AG04449 (cell line): ENCODE measurements around the gene ACADVL.

ENCODE experiments used
- CTCF ChIA-PET: fragments of 350-600 bp; formaldehyde crosslinking; extraction: SDS; loops from one replicate; lab custom pipeline; 2021; ENCODE audit warnings: antibody characterized with exemption; lab: Yijun Ruan, JAX
- POLR2A ChIA-PET: fragments of 400-600, 350-600 bp; formaldehyde crosslinking; extraction: SDS; loops from one replicate; lab custom pipeline; 2020; ENCODE audit warnings: antibody characterized with exemption, inconsistent platforms; lab: Yijun Ruan, JAX
- DNase-seq: peaks from one replicate; pipeline ENCODE4 v3.0.0-alpha.2; 2010; ENCODE audit warnings: low read depth, low spot score
- H3K4me3 ChIP-seq: 2 replicates; pipeline ENCODE4 v1.5.1; 2011; ENCODE audit warnings: low read depth, mild to moderate bottlenecking, control low read depth, low read length
- CTCF ChIP-seq: IDR thresholded peaks from one replicate; pipeline ENCODE4 v1.5.1; 2011; ENCODE audit warnings: mild to moderate bottlenecking, moderate library complexity, low read length, control low read depth, inconsistent platforms; ENCODE audit not compliant: insufficient read depth; ENCODE audit errors: missing control alignments

ACADVL gene

GRCh38 chr17:7237761-7238419 lies 18.2 kb downstream of the ACADVL start:
- peak overlapping the region; percentile 84 for H3K4me3 ChIP-seq
- DNase-seq, result no peak
- ChIA-PET POLR2A (interaction anchor here (0.6 to 3.1 kb wide), 4 partner anchors 18 to 202 kb away, joined by 3 to 23 read pairs (median 3); partner anchors contain the start of genes ACADVL, DLG4 and SLC16A13), CTCF (interaction anchor here (1.0 kb wide), 1 partner anchor 59 kb away, joined by 3 read pairs; no protein-coding TSS in a partner anchor)
- TF ChIP-seq CTCF, result no peak

DNA sequence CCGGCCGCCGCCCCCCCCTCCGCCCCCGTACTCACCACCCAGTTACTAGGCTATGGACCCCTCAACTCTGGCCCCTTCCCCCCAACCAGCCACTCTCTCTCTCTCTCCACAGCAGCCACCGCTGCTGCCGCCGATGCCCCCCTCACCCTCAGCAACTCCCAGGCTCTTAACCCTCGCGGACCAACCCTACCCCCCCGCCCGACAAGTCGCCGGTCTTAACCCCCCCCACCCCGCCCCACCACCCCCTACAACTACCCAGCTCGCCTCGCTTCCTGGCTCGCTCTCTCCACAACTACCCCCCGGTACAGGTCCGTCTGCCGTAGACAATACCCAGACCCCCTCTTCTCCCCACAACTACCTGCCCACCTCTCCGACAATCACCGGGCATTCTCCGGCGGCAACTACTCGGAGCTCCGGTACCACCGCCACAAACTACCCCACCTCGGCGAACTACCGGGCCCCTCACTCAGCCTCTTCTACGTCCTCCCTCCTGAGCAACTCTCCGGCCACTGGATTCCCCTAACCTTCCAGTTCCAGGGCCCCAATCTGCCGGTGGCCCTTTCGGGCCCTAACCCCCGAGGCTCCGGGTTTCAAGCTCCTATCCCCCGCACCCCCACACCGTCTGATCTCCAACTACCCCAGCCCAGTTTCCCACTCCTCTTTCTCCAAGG lies 18.8 kb downstream of the ACADVL start:
- DNase-seq, result no peak
- no peak for TF ChIP-seq CTCF
- H3K4me3 ChIP-seq, result peak overlapping the region; percentile 84
- ChIA-PET CTCF (interaction anchor here (0.7 to 1.0 kb wide), 2 partner anchors 58 to 490 kb away, joined by 3 read pairs; no protein-coding TSS in a partner anchor), POLR2A (interaction anchor here (0.6 to 3.1 kb wide), 3 partner anchors 16 to 203 kb away, joined by 3 to 23 read pairs (median 4); partner anchors contain the start of genes ACADVL, DLG4 and SLC16A13)

DNA sequence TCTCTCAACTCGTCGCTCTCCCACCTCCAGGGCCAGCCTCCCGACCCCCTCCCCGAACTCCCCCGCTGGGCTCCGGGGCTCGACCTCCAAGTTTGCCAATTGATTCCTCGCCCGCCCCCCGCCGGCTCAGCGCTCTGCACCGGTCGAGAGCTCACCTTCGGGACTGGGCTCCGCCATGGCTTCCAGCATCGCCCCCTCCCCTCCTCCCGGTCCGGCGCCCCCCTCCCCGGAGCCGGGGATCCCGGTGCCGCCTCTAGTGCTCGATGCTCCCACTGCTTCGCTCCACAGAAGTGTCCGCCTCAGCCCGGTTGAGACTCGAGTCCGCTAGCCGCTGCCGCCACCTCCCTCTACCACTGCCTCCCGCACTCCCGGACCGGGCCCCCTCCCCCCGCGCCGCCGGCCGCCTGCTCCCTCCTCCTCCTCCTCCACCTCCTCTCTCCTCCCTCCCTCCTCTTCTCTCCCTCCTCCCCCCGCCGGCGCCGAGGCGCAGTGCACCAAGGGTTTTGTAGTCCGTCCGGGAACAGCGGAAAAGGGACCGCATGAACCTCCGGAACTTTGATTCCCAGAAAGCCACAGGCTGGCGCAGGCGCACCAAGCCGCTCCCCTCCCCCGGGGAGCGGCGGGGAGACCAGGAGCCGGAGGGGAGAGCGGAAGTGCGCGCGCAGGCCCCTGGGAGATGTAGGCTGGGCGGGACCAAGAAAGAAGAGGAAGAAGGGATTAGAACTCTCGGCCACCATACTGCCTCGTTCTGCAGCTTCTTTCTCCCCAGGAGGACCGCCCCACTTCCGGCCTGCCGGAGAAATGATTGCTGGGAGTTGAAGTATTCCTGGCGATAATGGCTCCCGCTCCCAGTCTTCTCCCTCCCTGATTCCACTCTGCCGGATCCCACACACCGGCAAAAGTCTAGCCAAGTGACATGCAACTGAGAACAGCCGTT lies 19.6 kb downstream of the ACADVL start, which contains the start of gene PHF23:
TSS of gene PHF23 (minus strand) at position 367 of the 937 bp plus-strand sequence. CDS start at position 189, 178 bp downstream.
- TF ChIP-seq CTCF, result no peak
- DNase-seq, result peak; percentile 95
- peak within 1 kb of the TSS; percentile 96 for H3K4me3 ChIP-seq
- CTCF ChIA-PET, result interaction anchor here (0.7 to 1.2 kb wide), 4 partner anchors 40 to 489 kb away, joined by 3 to 5 read pairs (median 3); no protein-coding TSS in a partner anchor
- POLR2A ChIA-PET, result interaction anchor here (0.6 to 3.1 kb wide), 4 partner anchors 12 to 54 kb away, joined by 3 to 23 read pairs (median 5); partner anchors contain the start of genes ACADVL, CTDNEP1, DLG4 and ELP5

DNA sequence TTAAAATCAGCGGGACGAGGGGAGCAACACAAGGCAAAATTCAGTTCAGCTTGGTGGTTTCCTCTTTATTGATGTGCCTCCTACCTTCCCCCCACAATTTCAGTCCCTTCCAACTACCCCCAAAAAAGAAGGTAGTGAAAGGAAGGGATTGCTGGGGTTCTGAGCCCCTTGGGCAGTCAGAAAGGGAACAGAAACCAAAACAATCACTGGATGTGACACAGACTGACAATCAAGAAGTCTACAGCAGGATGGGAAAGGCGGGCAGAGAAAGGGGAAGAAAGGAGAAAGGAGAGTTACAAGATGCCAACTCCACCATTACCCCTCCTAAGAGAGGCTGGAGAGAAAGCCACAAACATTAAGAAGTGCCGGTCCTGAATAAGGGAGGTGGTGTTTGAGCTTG lies 20.6 kb downstream of the ACADVL start:
- no peak for TF ChIP-seq CTCF
- CTCF ChIA-PET, result interaction anchor here (1.1 to 1.7 kb wide), 3 partner anchors 11 to 56 kb away, joined by 5 to 6 read pairs (median 5); partner anchors contain the start of gene CTDNEP1
- H3K4me3 ChIP-seq, result peak overlapping the region; percentile 96
- POLR2A ChIA-PET, result interaction anchor here (1.3 to 2.1 kb wide), 3 partner anchors 10 to 164 kb away, joined by 4 to 7 read pairs (median 4); partner anchors contain the start of genes CTDNEP1 and TMEM256
- no peak for DNase-seq

DNA sequence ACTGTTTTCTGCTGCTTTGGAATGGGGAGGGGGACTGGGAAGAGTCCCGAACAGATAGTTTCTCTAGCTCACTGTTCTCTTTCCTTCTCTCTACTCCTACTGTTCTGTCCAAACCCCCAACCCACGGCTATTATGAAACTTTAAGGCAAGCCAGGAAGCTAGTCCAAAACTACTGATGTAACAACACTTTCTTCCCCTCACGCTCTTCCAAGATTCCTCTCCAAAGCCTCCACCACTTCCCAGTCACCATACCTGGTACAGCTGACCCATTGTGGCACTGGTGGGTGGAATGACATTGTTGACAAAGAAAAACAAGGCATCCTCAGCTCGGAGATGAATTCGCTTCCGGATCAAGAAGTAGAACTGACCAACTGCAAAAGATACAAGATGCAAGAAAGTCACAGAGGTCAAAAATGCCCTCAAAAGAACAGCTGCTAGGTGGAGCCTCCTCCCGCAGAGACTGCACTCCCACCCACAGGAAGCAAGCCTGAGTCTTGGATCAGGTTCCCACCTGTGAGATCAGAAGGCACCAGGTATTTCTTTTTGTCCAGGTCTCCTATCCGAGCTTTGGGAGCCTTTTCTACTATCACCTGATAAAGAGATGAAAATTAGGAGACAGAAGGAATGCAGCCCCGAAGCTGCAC lies 21.5 kb downstream of the ACADVL start:
- DNase-seq, result no peak
- TF ChIP-seq CTCF, result no peak
- peak overlapping the region; percentile 96 for H3K4me3 ChIP-seq
- ChIA-PET CTCF (interaction anchor here (1.1 to 1.7 kb wide), 4 partner anchors 10 to 320 kb away, joined by 4 to 6 read pairs (median 6); partner anchors contain the start of gene CTDNEP1), POLR2A (interaction anchor here (1.1 to 2.1 kb wide), 4 partner anchors 9 to 163 kb away, joined by 4 to 7 read pairs (median 6); partner anchors contain the start of genes ACADVL, CTDNEP1, DLG4 and TMEM256)
